HG02678 (cell line): Measurements from ENCODE around the gene KAZN.

Experiments used
- ATAC-seq: cut with Tn5 transposase; IDR thresholded peaks from one replicate; pipeline ENCODE4 v1.9.1; 2021; ENCODE audit warnings: mild to moderate bottlenecking, moderate library complexity; ENCODE audit not compliant: unreplicated experiment

The KAZN gene

DNA sequence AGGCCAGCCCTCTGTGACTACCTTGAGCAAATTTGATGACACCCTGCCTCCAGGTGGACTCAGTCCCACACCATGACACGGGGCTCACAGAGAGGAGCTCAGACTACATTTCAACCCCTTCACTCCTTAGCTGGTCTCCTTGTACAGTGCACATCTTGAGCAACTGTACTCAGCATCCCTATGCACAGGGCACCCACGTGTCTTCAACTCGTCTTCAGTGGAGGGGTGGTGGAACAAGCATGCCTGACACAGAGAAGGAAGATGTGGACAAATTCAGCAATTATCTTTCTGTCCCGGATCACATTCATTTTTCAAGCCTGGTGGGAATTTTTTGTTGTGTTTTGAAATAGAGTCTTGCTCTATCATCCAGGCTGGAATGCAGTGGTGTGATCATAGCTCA lies 213.7 kb downstream of the KAZN start:
- ATAC-seq, result no peak

DNA sequence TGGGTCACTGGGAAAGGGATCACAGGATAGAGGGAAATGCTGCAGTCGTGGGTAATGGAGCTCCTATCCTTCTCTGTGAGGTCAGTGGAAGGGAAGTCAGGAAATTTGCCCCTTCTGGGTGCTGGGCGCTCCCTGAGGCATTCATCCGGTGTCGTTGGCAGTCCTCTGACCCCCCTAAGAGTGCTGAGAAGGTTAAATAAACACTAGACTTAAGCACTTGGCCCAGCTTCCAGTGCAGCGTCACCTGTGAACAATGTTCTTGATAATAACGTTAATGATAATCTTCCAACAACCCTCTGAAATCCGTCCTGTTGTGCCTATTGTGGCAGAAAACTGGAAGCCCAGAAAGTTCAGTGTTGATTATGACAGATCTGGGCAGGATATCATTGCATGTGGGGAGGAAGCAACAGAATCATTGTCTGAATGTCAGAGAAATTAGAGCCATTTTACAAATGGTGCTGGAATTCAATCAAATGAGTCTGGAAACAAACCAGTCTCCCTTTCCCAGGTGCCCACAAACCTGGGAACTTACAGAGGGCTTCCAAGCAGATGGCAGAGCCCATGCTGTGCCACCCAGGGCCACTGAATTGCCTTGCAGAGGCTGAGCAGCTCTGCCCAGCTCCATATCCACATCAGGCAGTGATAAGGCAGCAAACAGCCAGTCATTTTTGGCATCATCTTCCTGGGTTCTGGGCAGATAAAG lies 216.8 kb downstream of the KAZN start:
- no peak for ATAC-seq

DNA sequence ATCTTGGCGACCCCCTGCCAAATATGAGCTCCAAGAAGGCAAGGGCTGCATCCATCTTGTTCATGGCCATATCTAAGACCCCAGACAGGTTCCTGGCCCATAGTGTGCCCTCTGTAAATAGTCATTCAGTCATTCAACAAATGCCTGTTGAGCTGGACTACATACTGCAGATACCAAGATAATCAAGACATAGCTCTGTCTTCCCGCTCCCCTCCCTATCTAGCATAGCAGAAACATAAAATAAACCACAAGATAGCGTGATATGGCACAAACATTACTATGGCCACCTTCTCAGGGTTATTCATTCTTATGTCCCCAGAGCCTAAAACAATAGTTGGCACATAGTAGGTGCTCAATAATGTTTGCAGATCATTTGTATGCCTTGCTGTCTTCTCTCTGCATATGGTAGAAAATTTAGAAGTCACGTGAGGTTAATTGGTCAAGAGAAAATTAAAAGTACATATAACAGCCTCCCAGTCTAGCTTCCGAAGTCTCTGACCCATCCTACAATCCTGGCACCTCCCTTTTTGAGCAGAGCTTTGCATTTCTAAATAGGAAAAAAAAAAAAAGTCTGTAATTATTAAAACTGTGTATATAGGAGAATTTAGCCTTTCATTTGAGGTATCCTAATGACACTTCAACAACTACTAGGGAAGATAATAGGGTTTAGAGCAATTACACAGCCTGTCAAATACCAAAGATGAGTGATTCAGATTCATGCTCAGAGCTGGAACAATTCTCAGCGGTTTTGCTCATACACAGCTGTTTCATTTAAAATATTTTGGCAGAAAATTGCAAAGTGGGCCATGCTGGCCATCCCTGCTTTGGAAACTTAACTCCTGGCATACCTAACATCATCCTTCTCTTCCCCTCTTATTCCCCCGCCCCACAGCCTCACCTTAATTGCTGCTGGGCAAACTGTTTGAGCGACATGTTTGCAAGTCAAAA lies 219.0 kb downstream of the KAZN start:
- no peak for ATAC-seq

DNA sequence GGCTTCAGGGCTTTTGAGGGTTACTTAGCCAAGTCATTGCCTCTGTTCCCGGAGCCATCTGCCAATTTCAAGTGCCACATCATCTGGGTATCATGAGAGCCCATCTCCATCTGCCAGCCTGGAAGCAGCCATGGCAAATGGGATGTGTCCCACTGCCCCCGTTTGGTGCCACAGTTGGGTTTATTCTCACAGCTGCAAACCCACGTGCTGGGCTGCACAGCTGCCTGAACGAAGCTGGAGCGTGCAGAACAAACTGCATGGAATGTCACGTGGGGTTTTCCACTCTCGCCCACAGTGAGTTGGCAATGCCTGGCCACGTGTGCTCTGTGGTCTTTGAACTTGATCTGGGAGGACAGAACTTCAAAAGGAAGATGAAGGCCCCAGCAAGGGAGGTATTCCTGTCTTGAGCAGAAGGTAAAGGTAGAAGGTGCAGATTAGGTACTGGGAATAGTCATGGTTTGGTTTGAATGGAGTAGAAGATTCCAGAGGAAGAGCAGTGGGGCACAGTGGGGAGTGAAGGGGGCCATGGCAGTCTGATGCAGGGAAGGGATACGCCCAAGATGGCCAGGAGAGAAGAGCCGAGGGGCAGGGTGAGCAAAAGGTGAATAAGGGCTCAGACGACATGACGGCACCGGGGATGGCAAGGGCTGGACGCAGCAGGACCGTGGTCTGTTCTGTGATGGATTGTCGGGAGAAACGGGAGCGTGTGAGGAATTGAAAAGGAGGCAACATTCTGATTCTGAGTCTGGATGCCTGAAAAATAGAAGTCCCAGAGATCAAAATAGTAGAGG lies 222.0 kb downstream of the KAZN start:
- no peak for ATAC-seq

DNA sequence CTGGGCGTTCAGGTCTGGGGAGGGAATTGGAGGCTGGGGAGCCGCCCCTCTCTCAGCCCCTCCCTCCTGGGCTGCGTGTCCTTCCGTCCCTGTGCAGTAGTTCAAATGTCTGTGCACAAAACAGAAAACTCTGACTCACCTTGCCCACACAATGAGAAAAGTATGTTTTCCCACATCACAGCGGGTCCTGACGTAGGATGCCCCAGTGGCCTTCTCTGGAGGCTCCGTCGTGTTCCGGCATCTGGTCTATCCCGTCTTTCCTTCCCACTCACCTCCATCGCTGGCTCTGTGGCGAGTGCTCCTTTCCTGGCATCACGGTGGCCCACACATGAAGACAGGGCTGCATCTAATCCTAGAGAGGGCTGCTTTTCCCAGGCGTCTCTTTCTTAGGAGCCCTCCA lies 224.0 kb downstream of the KAZN start:
- no peak for ATAC-seq

DNA sequence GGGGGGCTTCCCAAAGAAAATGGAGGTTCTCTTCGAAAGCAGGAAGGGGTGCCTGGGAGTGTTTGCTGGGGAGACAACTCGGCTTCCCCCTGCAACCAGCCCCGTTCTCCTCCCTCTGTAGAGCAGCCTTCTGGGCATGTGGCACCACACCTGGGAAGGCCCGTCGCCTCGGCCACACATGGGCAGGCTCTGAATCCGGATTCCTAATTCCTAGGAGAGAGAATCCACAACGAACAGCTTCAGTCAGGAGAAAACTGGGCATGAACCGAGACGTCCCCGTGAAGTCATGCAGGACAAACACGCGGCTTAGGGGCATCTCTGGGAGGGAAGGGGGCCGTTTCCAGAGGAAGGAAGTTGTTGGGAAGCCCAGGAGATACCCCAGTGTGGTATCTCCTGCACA lies 224.5 kb downstream of the KAZN start:
- no peak for ATAC-seq

DNA sequence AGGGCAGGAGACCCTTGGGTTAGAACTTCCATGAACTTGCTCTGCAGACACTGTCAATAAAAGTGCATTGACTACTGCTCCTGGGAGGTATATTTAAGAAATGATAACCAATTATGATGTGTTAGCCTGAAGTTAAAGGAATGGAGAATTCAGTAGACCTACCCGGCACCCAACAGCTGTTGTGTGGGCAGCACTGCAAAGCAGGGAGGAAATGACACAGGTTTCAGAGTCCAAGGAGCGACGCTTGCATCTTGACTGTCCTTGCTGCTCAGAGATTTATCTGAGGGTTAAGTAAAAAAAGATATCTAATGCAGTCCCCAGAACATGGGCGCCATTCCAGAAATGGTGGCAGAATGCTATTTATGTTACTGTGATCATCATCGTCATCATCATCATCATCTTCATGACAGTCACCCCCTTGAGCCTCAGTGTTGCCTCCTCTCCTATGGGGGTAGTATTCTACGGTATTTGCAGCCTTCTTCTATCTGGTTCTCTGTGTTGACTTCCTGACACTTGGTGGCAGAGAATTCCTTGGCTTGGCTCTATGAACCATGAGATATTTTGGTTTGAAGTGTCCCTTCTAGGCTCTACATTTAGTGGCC lies 225.9 kb downstream of the KAZN start:
- no peak for ATAC-seq

DNA sequence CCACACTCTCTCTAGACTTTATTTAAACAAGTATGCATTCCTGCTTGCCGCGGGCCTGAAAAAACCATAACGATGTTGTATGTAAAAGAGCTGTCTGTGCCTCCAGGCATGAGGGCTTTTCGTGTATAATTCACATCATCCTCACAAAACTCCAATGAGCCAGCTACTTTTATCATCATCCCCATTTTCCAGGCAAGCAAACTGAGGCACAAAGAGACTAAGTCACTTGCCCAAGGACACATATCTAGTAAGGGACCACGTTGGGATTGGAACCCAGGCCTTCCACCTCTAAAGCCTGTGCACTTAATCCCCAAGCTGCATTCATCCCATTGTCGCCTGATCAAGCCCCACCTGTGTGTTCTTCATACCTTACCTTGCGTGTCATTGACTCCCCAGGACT lies 226.9 kb downstream of the KAZN start:
- ATAC-seq, result no peak

DNA sequence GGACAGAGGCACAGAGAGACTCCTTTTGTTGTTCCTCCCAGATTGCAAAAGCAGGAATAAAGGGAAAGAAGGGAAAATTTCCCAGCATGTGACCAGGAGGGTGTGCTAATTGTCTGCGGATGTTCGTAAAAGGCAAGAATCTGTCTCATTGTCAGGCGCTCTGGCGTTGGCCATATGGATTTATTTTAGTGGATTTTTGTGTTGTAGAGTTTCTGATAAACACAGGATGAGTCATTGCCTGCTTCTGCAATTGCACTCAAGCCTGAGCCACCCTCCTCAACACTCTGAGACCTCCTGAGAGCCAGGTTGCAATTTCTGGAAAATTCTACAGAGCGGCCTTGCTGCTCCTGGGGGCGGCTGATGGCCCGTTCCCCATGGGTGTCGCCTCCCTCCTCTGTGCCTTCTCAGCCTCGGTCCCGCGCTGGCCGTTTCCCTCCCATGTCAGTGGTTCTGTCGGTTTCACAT lies 227.7 kb downstream of the KAZN start:
- no peak for ATAC-seq

DNA sequence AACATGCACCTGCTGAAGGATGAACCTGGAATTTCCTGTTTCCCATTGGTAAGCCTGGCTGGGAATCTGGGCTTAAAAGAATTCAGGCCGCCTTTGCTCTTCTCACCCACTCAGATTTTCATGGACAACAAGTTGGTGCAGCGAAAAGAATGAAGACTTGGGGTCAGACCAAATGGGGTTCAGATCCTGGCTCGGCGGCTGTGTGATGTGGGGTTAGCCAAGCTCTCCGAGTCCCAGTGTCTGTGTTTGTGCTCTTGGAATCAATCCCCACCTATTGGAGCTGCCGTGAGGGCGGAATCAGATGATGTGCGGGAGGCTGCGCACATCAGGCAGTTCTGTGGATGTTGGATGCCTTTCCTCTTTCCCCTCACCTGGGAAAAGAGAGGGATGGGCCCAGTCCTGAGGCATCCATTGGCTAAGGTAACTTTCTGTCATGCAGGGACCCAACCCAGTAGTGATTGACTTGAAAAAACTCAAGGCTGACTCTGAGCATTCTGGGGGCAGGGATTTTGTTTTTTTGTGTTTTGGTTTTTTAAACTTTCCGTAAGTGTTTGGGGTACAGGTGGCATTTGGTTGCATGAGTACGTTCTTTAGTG lies 228.3 kb downstream of the KAZN start:
- no peak for ATAC-seq

DNA sequence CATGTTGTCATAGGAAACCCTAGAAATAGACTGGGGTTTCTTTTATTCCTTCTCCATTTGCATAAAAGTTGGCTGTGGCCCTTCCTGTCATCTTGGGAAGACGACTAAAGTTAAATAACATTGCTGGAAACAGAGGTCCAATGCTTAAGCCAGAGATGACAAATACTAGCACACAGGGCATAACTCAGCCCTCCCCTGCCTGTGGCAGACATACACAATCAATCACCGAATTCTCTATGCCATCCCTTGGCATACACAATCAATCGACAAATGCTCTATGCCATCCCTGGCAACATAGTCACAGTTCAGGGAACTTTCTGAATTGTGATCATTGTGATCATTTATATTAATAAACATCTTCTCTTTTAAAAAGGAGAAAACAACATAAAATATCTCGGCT lies 229.4 kb downstream of the KAZN start:
- no peak for ATAC-seq

DNA sequence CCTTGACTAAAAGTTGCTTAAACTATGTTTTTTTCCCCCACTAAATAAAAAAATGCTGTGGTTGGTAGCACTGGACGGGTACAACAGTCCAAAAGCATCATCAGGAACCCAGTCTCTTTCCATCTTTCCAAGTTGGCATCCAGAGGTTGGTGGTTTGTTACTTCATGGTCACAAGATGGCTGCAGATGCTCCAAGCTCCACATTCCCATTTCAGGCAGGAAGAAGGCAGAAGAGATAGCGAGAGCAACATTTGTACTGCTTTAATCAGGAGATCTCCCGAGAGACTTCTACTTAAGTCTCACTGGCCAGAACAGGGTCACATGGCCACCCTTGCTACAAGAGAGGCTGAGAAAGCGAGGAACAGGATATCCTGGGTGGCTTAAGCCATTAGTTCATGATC lies 230.2 kb downstream of the KAZN start:
- ATAC-seq, result no peak

DNA sequence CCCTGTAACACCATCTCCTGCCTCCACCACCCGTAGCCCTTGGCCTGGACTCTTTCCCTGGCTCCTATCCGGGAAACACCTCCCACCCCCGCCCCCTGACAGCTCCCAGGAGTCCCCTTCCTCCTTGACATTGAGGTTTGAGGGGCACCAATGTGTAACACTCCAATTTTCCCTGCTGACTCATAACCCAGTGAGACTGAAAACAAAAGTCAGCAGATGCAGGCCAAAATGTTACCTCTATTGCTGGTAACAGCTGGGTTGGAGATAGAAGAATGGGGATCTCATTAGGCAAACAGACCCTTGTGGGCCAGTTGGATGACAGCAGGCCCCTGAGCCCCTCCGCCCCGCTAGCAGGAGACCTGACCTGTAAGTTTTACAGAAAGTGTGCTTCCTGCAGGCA lies 237.2 kb downstream of the KAZN start:
- no peak for ATAC-seq

DNA sequence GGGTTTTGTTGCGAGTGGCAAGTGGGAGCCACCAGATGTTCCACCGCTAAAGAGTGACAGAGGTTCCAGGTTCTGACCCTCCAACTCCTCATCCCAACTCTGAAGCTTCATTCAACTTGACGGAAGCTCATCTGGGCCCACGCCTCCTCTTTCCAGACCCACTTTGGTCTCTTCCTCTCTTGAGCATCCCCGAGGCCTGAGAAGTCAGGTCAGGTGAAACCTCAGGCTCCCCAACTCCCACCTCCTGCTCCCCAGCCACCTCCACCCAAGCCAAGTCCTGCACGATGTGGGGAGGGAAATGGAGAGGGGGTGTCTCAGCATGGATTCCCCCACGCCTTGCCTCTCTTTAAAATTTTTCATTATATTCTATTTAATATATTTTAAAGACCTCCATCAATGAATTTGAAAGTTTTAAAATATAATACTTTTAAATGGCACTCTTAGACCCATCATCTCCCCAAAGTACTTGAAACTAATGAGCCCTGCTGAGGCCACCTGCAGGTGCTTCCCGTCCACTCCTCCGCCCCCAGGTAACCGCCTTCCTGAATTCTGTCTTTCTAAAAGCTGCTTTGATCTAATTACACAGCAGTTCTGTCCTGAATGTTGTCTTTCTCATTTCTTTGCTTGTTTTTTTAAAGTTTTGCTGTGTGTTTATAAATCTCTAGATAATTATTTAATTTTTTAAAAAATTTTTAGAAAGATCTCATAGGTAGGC lies 238.1 kb downstream of the KAZN start:
- ATAC-seq, result no peak

DNA sequence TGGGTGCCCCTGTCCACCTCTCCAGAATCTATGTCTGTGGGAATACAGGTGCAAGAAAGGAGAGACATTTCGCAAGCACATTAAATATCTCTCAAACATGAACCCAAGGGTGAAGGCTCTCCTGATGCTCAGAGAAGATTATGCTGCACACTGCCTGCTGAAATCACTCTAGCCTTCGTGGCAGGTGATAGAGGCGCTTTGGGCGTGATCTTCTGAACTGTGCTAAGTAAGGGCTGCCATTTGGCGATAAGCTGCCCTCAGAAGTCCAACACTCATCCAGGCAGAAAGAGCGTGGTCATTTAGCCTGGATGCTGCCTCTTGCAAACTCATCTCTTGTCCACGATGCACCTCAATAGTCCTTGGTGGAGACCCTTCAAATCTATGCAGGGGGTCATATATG lies 241.9 kb downstream of the KAZN start:
- ATAC-seq, result no peak

DNA sequence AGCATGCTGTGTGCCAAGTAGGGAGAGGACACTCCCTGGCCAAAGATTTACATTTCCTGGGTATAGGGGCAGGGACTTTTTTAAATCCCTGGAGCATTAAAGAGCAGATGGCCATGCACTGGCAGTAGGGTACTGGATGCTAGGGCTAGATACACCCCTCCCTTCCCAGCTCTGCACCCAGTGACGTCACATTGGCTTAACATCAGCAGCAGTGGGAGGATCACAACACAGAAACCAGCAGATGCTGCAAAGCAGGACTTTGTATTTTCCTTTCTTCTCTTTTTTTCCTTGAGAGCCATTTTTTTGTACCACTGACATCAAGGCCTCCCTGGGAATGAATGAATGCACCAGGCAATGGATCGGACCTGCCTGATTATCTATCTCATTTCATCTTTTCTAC lies 243.0 kb downstream of the KAZN start:
- no peak for ATAC-seq

DNA sequence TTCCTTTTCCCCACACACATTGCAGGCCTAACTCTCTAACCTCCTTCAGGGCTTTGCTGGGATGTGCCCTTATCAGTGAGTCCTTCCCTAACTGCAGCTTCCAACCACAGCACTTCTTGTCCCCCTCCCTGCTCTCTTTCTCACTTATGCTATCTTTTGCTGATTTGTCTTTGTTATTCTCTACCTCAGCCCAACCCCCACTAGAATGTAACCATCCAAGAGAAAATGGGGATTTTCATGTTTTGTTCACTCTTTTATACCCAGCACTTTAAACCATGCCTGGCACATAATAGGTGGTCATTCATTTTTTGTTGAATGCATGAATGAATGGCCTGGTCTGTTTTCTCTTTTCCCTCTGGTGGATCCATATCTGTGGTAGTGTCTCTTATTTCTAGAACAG lies 243.5 kb downstream of the KAZN start:
- no peak for ATAC-seq

DNA sequence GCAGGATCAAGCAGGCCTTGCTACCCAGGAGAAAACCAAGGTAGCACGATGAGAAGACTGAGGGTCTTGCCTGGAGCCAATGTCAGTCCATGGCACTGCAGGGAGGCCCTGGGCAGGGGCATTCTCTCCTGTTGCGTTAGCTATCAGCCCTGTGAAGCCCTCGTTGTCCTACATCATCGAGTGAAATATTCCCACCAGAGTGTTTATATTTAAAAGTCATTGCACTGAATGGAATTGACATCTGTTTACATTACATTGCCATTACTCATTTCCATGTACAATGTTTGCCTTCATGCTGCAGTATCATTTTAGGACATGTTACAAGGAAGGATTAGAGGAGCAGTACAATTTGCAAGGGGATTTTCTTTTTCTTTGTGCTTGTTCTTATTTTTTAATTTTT lies 243.9 kb downstream of the KAZN start:
- ATAC-seq, result no peak

DNA sequence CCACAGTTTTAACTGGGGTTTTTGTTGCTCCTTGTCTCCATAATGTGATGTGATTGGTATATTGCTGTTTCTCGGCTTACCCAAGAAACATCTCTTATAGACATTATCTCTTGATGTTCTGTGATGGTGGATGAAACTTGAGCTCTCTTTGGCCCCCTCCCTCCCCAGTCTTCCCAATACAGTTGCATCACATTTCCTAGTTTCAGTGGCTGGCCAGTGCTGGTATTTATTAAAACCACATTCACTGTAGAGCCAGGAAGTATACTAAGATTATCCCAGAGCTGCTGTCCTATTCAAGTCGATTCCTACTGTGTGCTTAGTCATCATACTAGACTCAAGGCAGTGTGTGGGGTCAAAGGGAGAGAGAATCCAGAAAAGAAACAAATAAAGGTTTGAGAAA lies 244.4 kb downstream of the KAZN start:
- ATAC-seq, result no peak

DNA sequence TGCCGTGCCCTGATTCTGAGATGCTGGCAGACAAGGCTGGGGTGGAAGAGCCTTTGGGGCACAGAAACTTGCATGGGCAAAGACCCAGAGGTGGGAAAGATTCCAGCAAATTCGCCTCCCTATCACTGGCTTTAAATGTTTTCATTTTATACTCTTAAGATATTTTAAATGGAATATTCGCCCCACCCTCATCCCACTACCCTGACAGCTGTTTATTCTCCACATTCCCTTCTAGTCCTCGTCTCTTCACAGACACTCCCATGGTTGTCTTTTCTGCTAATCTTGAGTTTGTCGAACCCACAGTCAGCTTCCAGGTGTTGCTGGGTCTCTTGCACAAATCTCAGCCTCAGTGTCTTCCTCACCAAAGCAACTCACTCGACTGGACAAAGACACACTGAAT lies 245.0 kb downstream of the KAZN start:
- no peak for ATAC-seq
